H9 (cell line): ENCODE data around the gene ADRM1. TPM values are rescaled to one million over a fixed set of nuclear protein-coding genes. Genes with fewer than 3 reads are reported as not detected.

ENCODE experiments used
- DNase-seq: peaks from one replicate; pipeline ENCODE4 v3.0.0-alpha.2; 2017
- H2AFZ ChIP-seq: one replicate; pipeline ENCODE4 v1.6.1; 2013; ENCODE audit warnings: mild to moderate bottlenecking, low read length, control low read depth, moderate library complexity
- H2AK5ac ChIP-seq: 2 replicates; pipeline ENCODE4 v1.6.1; 2013; ENCODE audit warnings: low read length, control low read depth, mixed read lengths; ENCODE audit not compliant: insufficient read length
- H2BK120ac ChIP-seq: one replicate; pipeline ENCODE4 v1.6.1; 2013; ENCODE audit warnings: low read depth, mild to moderate bottlenecking, low read length, control low read depth, inconsistent platforms; ENCODE audit not compliant: poor library complexity, severe bottlenecking
- H2BK12ac ChIP-seq: 2 replicates; pipeline ENCODE4 v1.6.1; 2013; ENCODE audit warnings: low read length, control low read depth, mixed read lengths, low read depth; ENCODE audit not compliant: insufficient read length
- H2BK15ac ChIP-seq: 2 replicates; pipeline ENCODE4 v1.6.1; 2013; ENCODE audit warnings: low read depth, low read length, control low read depth
- H2BK20ac ChIP-seq: one replicate; pipeline ENCODE4 v1.6.1; 2013; ENCODE audit warnings: low read depth, mild to moderate bottlenecking, low read length, control low read depth, inconsistent platforms; ENCODE audit not compliant: poor library complexity, severe bottlenecking
- H2BK5ac ChIP-seq: 2 replicates; pipeline ENCODE4 v1.6.1; 2013; ENCODE audit warnings: low read length, control low read depth, mixed read lengths; ENCODE audit not compliant: insufficient read length
- H3K14ac ChIP-seq: 2 replicates; pipeline ENCODE4 v1.6.1; 2013; ENCODE audit warnings: low read length, control low read depth; ENCODE audit not compliant: insufficient read depth
- H3K18ac ChIP-seq: 2 replicates; pipeline ENCODE4 v1.6.1; 2013; ENCODE audit warnings: low read depth, mild to moderate bottlenecking, mixed read lengths, low read length, control low read depth; ENCODE audit not compliant: insufficient read length
- H3K23ac ChIP-seq: 2 replicates; pipeline ENCODE4 v1.6.1; 2013; ENCODE audit warnings: low read length, control low read depth, mixed read lengths, low read depth; ENCODE audit not compliant: insufficient read length
- H3K23me2 ChIP-seq: 2 replicates; pipeline ENCODE4 v1.6.1; 2013; ENCODE audit warnings: low read depth, mild to moderate bottlenecking, mixed read lengths, low read length, control low read depth; ENCODE audit not compliant: insufficient read length, poor library complexity, severe bottlenecking
- H3K27ac ChIP-seq: 2 replicates; pipeline ENCODE4 v1.5.1; 2013; ENCODE audit warnings: low read length, control low read depth, mixed read lengths, low read depth; ENCODE audit not compliant: insufficient read length
- H3K27me3 ChIP-seq: 2 replicates; pipeline ENCODE4 v1.6.1; 2013; ENCODE audit warnings: low read length, control low read depth, inconsistent platforms; ENCODE audit not compliant: insufficient read depth
- H3K4ac ChIP-seq: 2 replicates; pipeline ENCODE4 v1.6.1; 2013; ENCODE audit warnings: low read depth, mild to moderate bottlenecking, control low read depth, inconsistent platforms, low read length, moderate library complexity
- H3K4me1 ChIP-seq: 2 replicates; pipeline ENCODE4 v1.6.1; 2013; ENCODE audit warnings: low read length, control low read depth, inconsistent platforms; ENCODE audit not compliant: insufficient read depth
- H3K4me2 ChIP-seq: 2 replicates; pipeline ENCODE4 v1.6.1; 2013; ENCODE audit warnings: low read length, control low read depth, mixed read lengths; ENCODE audit not compliant: insufficient read length, insufficient read depth
- H3K56ac ChIP-seq: 2 replicates; pipeline ENCODE4 v1.6.1; 2013; ENCODE audit warnings: low read depth, mild to moderate bottlenecking, mixed read lengths, low read length, control low read depth; ENCODE audit not compliant: insufficient read length
- H3K79me1 ChIP-seq: 2 replicates; pipeline ENCODE4 v1.6.1; 2013; ENCODE audit warnings: low read depth, mild to moderate bottlenecking, moderate library complexity, low read length, control low read depth, inconsistent platforms; ENCODE audit not compliant: insufficient read depth, poor library complexity, severe bottlenecking
- H3K79me2 ChIP-seq: 2 replicates; pipeline ENCODE4 v1.6.1; 2013; ENCODE audit warnings: low read length, control low read depth, inconsistent platforms; ENCODE audit not compliant: insufficient read depth
- H3K9ac ChIP-seq: 2 replicates; pipeline ENCODE4 v1.6.1; 2013; ENCODE audit warnings: low read length, control low read depth, mixed read lengths; ENCODE audit not compliant: insufficient read length; ENCODE audit errors: extremely low read depth
- H3K9me3 ChIP-seq: one replicate; pipeline ENCODE4 v1.6.1; 2013; ENCODE audit warnings: low read depth, low read length, inconsistent platforms; ENCODE audit not compliant: control insufficient read depth
- H3T11ph ChIP-seq: one replicate; pipeline ENCODE4 v1.6.1; 2013; ENCODE audit warnings: mild to moderate bottlenecking, low read length, control low read depth, inconsistent platforms
- H4K20me1 ChIP-seq: one replicate; pipeline ENCODE4 v1.6.1; 2013; ENCODE audit not compliant: control insufficient read depth, insufficient read length, insufficient read depth
- H4K5ac ChIP-seq: 2 replicates; pipeline ENCODE4 v1.6.1; 2013; ENCODE audit warnings: low read depth, mild to moderate bottlenecking, mixed read lengths, low read length, control low read depth; ENCODE audit not compliant: insufficient read length
- H4K8ac ChIP-seq: replicated peaks from 2 replicates; pipeline ENCODE4 v1.6.1; 2013; ENCODE audit warnings: low read length, control low read depth, mixed read lengths, low read depth; ENCODE audit not compliant: insufficient read length
- H4K91ac ChIP-seq: 2 replicates; pipeline ENCODE4 v1.6.1; 2013; ENCODE audit warnings: low read depth, mild to moderate bottlenecking, moderate library complexity, mixed read lengths, low read length, control low read depth; ENCODE audit not compliant: insufficient read length
- H3K27ac Mint-ChIP-seq, 3 experiments: 2 replicates in 2 of 3; 3 replicates in 1 of 3; pipeline ENCODE4 v1.8.0; 2020 to 2021; ENCODE audit warnings: mixed read lengths in 3 of 3, mild to moderate bottlenecking in 1 of 3, moderate library complexity in 1 of 3
- H3K27me3 Mint-ChIP-seq: 2 replicates; pipeline ENCODE4 v1.8.0; 2021; ENCODE audit warnings: low read depth, mild to moderate bottlenecking, moderate library complexity, mixed read lengths
- H3K36me3 Mint-ChIP-seq, 3 experiments: 2 replicates in 2 of 3; 3 replicates in 1 of 3; pipeline ENCODE4 v1.8.0; 2020 to 2021; ENCODE audit warnings: low read depth in 3 of 3, mixed read lengths in 3 of 3; ENCODE audit not compliant: insufficient read depth in 1 of 3
- H3K4me1 Mint-ChIP-seq, 2 experiments: 2 replicates each; pipeline ENCODE4 v1.8.0; 2020; ENCODE audit warnings: mixed read lengths in 2 of 2
- H3K4me3 Mint-ChIP-seq, 2 experiments: 2 replicates in 1 of 2; 3 replicates in 1 of 2; pipeline ENCODE4 v1.8.0; 2020 to 2021; ENCODE audit warnings: mild to moderate bottlenecking in 2 of 2, mixed read lengths in 2 of 2, moderate library complexity in 1 of 2
- H3K9me3 Mint-ChIP-seq, 2 experiments: 2 replicates in 1 of 2; 3 replicates in 1 of 2; pipeline ENCODE4 v1.8.0; 2020; ENCODE audit warnings: mild to moderate bottlenecking in 2 of 2, mixed read lengths in 2 of 2, moderate library complexity in 1 of 2
- CTCF ChIP-seq: fragments of 200-600 bp; sonication (generic); conservative IDR thresholded peaks from 3 replicates; pipeline ENCODE4 v1.8.0; 2021; ENCODE audit warnings: antibody characterized with exemption, mild to moderate bottlenecking
- WGBS: extraction: QIAGEN DNeasy Blood & Tissue Kit; methylation state at CpG from one replicate; pipeline ENCODE4 v1.1.7; 2013; ENCODE audit warnings: missing lambda C conversion rate, low lambda C conversion rate, mixed read lengths; ENCODE audit not compliant: insufficient read length; ENCODE audit errors: extremely low coverage; 5-methylcytosine and 5-hydroxymethylcytosine counted together
- total RNA-seq: library from RNA; stranded (reverse); gene quantifications from 2 replicates; pipeline ENCODE4 v1.2.1, GENCODE V29; 2021

ADRM1 gene
- total RNA-seq, 1 experiment from 2014 or later, result 153 TPM

- no peaks in the 10 kb centered on the region for H3K79me2 ChIP-seq
- H3T11ph ChIP-seq, result no peak overlapping the region
- Mint-ChIP-seq H3K9me3 (peaks cover 3 to 23% of the 10 kb centered on the region in 2 experiments; a peak in 4 of 5 replicates), H3K27ac (peak overlapping the region in 1 of 3 experiments; percentile 40; a peak in 1 of 7 replicates), H3K4me3 (no peak overlapping the region; a peak in 1 of 5 replicates), H3K36me3 (peaks cover 32 to 81% (median 64%) of the 10 kb centered on the region in 3 experiments), H3K4me1 (peaks cover 0 to 2% of the 10 kb centered on the region in 2 experiments; a peak in 1 of 4 replicates), H3K27me3 (no peaks in the 10 kb centered on the region)
- no peak overlapping the region for H3K4me2 ChIP-seq
- no peak overlapping the region for H4K5ac ChIP-seq
- no peak for DNase-seq
- no peak overlapping the region for H3K56ac ChIP-seq
- H3K9me3 ChIP-seq, result no peaks in the 10 kb centered on the region
- no peak overlapping the region for H3K4ac ChIP-seq
- no peak overlapping the region for H3K27ac ChIP-seq
- no peak for TF ChIP-seq CTCF
- no CpG with 5 or more reads among the region's 29 CpGs for WGBS
- no peak overlapping the region for H3K23ac ChIP-seq
- no peak overlapping the region for H2BK12ac ChIP-seq
- H2BK120ac ChIP-seq, result no peak overlapping the region
- H3K23me2 ChIP-seq, result no peaks in the 10 kb centered on the region
- H4K8ac ChIP-seq, result no peak overlapping the region
- H3K9ac ChIP-seq, result no peak overlapping the region
- H2BK5ac ChIP-seq, result no peak overlapping the region
- H2AK5ac ChIP-seq, result no peak overlapping the region
- H3K27me3 ChIP-seq, result no peaks in the 10 kb centered on the region
- no peaks in the 10 kb centered on the region for H3K79me1 ChIP-seq
- H3K14ac ChIP-seq, result no peak overlapping the region; the same call in 1 of the 2 replicates
- no peaks in the 10 kb centered on the region for H4K20me1 ChIP-seq
- no peak overlapping the region for H2AFZ ChIP-seq
- no peaks in the 10 kb centered on the region for H3K4me1 ChIP-seq
- no peak overlapping the region for H2BK15ac ChIP-seq
- H3K18ac ChIP-seq, result no peak overlapping the region
- H4K91ac ChIP-seq, result no peak overlapping the region
- H2BK20ac ChIP-seq, result no peak overlapping the region
Observed at GRCh38 chr20:62319346-62319909, 16.6 kb downstream of the ADRM1 start.
